ENCODE data around the gene RNF112.

RNF112 gene

DNA sequence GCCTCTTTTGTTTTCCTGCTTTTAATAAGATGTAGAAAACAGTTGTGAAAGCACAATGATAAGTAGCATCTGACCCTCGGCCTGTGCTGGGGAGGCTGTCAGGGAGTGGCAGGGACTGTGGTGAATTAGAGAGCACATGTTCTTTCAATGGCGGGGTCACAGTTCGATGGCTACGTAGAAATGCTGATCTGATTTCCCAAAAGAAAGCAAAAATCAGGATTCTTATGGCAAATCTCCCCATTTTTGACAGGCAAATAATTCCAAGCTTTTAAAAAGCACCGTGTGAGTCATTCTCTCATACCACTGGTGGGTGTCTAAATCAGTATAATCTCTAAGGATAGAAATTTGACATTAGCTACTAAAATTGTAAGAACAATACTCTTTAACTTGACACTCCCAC, 36.9 kb upstream of the RNF112 start:
- DNase-seq (ENCODE audit: low read depth in 3 of 3), result no peak

DNA sequence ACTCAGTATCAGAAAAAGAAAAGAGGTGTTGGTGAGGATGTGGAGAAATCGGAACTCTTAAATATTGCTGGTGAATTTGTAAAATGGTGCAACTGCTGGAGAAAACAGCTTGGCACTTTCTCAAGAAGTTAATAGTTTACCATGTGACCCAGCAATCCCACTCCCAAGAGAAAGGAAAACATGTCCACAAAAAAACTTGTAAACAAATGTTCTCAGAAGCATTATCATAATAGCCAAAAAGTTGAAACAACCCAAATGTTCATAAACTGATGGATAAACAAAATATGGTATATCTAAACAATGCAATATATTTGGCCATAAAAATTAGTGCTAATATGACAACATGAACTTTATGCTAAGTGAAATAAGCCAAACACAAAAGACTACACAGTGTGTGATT, 35.3 kb upstream of the RNF112 start:
- no peak for DNase-seq (ENCODE audit: low read depth in 3 of 3)

DNA sequence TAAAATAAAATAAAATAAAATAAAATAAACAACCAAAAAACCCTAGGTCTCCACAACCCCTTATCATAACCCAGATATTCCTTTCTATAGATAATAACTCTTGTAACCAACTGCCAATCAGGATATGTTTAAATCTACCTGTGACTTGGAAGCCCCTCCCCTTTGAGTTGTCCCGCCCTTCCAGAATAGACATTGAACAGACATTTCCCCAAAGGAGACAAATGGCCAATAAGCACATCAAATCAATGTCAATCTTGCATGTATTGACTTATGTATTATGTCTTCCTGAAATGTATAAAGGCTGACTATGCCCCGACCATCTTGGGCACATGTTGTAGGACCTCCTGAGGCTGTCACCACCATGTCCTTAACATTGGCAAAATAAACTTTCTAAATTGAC, 34.2 kb upstream of the RNF112 start:
- DNase-seq (ENCODE audit: low read depth in 3 of 3), result no peak

DNA sequence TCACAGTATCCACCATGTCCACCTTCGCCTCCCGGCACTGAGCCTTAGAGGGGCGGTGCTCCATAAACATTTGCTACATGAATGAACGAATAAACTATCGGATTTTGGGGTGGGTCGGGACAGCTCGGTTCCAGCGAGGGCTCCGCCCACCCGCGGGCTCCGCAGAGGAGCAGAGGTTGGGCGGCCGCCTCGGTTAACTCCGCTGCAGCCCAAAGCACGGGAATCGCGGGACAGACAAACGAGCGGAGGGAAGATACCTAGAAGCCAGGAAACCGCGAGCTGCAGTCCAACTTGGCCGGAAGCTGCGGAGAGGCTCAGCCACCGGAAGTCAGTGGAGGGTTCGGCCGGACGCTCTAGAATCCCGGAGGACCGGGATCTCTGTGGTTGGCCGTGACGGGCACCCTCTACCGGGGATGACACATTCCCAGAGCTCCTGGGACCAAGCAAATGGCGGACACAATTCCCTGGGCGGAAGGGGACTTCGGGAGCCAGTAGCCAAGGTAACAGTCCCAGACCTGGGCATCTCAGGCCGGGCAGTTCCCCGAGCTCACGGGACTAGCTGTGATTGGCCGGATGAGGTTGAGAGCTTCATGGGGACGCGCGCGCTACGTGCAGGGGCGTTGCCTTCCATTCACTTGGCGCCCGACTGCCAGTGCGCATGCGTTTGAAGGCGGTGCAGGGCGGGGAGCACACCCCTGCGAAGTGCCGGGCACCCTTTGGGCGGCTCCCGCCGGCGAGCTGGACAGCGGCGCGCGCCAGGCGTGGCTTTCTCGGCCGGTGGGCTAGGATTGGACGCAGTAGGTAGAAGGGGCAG, 33.2 kb upstream of the RNF112 start:
- DNase-seq (ENCODE audit: low read depth in 3 of 3), result peak; percentile 91 to 95 (median 93)

DNA sequence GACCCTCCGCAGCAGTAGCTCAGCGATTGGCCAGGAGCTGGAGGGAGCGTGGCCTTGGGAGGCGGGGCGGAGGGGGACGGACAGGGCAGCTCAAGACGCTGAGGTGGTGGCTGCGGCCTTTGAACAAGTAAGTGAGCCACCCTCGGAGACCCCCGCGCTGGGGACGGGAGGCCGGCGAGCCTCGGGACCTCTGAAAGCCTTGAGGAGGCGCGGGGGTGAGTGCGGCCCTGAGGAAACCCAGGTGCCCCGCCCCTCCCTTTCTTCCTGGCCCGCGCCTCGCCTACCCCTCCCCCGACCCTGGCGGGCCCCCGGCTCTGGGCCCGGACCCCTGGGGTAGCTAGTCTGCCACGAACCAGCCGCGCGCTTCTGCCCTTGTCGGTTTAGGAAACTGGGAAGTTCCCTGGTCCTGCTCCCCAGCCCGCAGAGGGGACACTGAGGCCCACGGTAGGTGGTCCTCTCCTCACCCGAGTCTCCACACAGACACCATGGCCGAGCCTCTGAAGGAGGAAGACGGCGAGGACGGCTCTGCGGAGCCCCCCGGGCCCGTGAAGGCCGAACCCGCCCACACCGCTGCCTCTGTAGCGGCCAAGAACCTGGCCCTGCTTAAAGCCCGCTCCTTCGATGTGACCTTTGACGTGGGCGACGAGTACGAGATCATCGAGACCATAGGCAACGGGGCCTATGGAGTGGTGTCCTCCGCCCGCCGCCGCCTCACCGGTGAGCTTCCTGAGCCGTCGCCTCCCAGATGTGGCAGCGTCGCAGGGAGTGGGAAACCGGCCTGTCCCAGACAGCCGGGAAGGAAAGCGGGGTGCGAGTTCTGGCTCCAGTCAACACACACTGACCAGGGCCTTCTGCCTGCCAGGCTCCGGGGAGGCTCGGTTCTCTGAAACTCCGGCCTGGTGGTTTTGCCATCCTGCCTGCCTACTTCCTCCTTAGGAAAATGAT, 32.3 kb upstream of the RNF112 start, which contains the start of gene MAPK7:
MAPK7 (plus strand) TSS at position 83 of the 945 bp plus-strand sequence; CDS start at position 486, 403 bp downstream.
- DNase-seq (ENCODE audit: low read depth in 3 of 3), result no peak

DNA sequence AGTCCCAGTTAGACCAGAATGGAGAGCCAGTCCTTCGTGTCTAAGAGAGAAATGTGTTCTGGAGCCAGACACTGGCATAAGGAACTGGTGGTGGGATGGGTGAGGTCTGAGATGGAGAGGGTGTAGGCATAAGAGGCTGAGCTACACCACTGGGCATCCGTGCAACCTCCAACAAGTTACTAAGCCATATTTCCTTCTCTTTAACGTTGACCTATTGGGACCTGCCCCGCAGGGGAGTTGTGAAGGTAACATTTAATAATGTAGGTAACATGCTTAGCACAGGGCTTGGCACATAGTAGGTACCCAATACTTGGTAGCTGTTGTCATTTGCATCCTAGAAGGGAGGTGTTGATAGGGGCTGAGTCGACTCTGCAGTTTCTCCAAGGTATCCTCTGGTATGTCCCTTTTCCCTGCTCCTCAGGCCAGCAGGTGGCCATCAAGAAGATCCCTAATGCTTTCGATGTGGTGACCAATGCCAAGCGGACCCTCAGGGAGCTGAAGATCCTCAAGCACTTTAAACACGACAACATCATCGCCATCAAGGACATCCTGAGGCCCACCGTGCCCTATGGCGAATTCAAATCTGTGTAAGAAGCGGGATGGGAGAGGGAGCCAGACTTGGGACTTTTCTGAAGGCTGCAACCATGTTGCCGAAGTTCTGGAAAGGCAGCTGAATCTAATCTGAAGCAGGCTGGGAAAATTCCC, 31.5 kb upstream of the RNF112 start:
- no peak for DNase-seq (ENCODE audit: low read depth in 3 of 3)

DNA sequence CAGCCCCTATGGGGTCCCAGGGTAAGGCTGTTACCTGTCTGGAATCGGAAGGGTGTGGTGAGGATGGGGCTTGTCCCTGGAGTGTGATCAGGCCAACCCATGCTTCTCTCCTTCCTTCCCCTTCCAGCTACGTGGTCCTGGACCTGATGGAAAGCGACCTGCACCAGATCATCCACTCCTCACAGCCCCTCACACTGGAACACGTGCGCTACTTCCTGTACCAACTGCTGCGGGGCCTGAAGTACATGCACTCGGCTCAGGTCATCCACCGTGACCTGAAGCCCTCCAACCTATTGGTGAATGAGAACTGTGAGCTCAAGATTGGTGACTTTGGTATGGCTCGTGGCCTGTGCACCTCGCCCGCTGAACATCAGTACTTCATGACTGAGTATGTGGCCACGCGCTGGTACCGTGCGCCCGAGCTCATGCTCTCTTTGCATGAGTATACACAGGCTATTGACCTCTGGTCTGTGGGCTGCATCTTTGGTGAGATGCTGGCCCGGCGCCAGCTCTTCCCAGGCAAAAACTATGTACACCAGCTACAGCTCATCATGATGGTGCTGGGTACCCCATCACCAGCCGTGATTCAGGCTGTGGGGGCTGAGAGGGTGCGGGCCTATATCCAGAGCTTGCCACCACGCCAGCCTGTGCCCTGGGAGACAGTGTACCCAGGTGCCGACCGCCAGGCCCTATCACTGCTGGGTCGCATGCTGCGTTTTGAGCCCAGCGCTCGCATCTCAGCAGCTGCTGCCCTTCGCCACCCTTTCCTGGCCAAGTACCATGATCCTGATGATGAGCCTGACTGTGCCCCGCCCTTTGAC, 30.3 kb upstream of the RNF112 start:
- no peak for DNase-seq (ENCODE audit: low read depth in 3 of 3)

DNA sequence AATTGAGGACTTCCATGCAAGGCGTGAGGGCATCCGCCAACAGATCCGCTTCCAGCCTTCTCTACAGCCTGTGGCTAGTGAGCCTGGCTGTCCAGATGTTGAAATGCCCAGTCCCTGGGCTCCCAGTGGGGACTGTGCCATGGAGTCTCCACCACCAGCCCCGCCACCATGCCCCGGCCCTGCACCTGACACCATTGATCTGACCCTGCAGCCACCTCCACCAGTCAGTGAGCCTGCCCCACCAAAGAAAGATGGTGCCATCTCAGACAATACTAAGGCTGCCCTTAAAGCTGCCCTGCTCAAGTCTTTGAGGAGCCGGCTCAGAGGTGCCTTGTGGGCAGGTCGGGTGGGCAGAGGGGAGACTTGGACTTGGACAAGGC, 29.7 kb upstream of the RNF112 start:
- no peak for DNase-seq (ENCODE audit: low read depth in 3 of 3)

DNA sequence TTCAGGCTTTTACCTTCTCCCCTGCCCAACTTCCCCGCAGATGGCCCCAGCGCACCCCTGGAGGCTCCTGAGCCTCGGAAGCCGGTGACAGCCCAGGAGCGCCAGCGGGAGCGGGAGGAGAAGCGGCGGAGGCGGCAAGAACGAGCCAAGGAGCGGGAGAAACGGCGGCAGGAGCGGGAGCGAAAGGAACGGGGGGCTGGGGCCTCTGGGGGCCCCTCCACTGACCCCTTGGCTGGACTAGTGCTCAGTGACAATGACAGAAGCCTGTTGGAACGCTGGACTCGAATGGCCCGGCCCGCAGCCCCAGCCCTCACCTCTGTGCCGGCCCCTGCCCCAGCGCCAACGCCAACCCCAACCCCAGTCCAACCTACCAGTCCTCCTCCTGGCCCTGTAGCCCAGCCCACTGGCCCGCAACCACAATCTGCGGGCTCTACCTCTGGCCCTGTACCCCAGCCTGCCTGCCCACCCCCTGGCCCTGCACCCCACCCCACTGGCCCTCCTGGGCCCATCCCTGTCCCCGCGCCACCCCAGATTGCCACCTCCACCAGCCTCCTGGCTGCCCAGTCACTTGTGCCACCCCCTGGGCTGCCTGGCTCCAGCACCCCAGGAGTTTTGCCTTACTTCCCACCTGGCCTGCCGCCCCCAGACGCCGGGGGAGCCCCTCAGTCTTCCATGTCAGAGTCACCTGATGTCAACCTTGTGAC, 29.1 kb upstream of the RNF112 start:
- DNase-seq (ENCODE audit: low read depth in 3 of 3), result no peak

DNA sequence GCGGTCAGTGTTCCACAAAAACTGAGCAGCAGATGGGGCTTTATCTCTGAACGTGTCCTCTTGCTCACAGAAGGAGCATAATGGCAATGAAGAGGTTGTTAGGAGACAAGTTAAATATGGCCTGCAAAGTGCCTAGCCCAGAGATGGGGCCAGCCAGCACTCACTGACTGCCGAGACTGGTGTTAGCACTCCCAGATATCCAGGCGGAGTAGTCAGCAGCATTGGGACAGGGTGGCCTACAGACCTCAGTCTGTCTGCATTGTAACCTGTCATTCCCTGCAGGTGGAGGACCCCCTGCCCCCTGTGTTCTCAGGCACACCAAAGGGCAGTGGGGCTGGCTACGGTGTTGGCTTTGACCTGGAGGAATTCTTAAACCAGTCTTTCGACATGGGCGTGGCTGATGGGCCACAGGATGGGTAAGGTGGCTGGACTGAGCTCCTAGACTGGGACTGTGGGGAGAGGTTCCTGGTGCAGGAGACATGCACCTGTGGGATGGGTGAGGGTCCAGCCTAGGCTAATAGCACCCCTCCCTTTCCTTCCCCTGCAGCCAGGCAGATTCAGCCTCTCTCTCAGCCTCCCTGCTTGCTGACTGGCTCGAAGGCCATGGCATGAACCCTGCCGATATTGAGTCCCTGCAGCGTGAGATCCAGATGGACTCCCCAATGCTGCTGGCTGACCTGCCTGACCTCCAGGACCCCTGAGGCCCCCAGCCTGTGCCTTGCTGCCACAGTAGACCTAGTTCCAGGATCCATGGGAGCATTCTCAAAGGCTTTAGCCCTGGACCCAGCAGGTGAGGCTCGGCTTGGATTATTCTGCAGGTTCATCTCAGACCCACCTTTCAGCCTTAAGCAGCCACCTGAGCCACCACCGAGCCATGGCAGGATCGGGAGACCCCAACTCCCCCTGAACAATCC, 28.2 kb upstream of the RNF112 start:
- no peak for DNase-seq (ENCODE audit: low read depth in 3 of 3)

DNA sequence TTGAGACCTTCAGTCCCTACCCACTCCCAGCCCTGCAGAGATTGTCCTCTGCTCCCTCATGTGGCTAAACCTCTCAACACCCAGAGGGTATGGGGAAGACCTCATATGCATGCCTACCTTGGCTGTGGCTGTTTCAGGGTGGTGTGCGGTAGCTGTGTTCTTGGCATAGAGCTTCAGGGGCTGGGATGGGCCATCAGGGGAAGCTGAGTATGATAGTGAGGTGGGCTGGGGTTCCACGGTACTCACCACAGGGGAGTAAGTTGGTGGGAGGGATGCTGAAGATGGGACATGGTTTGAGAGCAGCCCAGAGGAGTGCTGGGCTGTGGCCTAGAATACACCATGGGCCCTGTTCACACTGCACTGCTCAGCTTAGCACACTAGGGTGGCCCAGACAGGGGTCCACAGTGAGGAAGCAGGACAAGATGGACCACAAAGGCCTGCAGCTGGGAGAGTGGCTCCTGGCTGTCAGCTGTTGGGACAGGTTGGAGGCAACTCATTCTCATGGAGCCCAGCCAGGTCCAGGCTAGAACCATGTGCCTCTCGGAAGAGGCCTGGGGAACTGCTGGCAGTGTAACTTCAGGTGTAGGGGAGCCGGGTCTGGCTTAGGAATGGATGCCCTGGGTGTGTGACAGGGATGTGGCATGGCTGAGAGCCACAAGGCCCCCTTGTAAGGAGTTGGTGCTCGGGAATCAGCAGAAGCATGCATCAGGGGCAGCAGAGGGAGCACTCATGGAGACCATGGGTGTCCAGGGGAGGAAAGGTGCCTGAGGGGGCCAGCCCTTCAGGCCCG, 27.2 kb upstream of the RNF112 start:
- DNase-seq (ENCODE audit: low read depth in 3 of 3), result no peak

DNA sequence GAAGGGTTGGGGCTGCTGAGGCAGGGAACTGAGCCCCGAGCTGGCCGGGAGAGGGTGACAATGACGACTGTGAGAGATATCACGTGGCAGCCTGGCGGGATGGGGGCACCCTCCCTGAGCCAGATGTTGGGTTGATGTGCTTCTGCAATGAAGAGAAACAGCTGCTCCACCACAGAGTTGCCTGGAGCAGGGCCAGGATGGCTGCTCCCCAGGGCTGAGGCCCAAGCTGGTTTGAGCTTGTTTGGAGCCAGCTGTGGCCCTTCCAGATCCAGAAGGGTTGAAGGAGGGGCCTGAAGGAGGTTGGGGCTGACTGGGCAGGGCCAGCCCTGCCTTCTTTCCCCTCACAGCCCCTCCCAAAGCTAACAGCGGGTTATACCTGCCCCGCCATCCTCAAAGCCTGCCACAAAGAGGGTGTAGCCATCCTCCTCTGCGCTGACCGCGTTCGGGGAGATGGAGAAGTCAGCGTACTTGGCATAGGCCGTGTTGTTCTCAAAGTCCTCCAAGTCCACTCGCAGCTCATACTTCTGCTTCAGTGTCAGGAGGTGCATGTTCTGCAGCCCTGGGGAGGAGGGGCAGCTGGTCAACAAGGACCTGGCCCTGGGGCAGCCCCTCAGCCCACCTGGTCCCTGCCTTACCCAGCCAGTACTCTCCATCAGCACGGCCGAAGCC, 26.2 kb upstream of the RNF112 start:
- DNase-seq (ENCODE audit: low read depth in 3 of 3), result no peak

DNA sequence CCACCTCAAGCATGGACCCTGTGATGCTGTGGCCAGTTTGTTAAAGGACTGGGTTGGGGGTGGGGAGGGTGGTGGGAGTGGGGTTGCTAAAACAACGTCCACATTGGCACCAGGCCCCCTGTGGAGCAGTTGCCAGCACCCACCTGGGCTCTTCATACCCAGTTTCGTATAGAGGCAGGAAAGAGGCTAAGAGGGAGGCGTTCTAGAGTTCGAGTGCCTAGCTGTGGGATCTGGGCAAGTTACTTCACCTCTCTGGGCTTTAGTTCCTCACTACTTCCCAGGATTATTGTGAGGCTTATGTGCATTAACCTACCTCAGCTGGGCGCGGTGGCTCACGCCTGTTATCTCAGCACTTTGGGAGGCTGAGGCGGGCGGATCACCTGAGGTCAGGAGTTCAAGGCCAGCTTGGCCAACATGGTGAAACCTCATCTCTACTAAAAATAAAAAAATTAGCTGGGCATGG, 25.5 kb upstream of the RNF112 start:
- no peak for DNase-seq (ENCODE audit: low read depth in 3 of 3)

DNA sequence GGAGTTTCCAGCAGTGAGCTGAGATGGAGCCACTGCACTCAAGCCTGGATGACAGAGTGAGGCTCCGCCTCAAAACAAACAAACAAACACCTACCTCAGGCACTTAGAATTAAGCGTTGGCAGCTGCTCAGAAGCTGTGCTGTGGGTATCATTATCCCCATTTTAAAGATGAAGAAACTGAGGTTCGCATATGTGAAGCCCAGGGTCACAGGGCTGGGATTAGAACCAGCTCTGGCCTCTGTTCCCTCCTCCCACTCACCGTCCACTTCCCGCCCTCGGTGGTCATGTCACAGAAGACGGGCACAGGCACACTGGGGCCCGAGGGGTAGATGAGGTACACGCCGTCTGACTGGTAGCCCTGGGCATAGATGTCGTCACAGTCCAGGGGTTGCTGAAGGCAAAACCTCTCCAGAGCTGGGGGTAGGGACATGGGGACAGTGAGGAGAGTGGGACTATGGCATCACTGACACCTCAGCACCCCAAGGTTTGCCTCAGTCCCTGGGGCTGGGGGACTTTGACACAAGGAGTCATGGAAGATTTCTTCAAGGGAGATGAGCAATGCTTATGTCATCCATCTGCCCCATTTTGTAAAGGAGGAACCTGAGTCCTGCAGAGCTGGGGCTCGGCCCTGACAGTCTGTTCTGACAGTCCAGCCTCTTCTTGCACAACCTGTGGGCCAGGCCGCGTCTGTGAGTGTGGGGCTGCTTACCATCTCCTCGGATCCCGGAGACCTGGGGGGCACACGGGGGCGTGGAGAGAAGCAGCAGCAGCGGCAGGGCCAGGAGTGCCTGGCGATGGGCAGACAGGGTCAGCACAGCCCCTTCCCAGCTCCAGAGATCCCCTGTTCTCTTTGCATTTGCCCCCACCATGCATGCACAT, 24.7 kb upstream of the RNF112 start:
- no peak for DNase-seq (ENCODE audit: low read depth in 3 of 3)

DNA sequence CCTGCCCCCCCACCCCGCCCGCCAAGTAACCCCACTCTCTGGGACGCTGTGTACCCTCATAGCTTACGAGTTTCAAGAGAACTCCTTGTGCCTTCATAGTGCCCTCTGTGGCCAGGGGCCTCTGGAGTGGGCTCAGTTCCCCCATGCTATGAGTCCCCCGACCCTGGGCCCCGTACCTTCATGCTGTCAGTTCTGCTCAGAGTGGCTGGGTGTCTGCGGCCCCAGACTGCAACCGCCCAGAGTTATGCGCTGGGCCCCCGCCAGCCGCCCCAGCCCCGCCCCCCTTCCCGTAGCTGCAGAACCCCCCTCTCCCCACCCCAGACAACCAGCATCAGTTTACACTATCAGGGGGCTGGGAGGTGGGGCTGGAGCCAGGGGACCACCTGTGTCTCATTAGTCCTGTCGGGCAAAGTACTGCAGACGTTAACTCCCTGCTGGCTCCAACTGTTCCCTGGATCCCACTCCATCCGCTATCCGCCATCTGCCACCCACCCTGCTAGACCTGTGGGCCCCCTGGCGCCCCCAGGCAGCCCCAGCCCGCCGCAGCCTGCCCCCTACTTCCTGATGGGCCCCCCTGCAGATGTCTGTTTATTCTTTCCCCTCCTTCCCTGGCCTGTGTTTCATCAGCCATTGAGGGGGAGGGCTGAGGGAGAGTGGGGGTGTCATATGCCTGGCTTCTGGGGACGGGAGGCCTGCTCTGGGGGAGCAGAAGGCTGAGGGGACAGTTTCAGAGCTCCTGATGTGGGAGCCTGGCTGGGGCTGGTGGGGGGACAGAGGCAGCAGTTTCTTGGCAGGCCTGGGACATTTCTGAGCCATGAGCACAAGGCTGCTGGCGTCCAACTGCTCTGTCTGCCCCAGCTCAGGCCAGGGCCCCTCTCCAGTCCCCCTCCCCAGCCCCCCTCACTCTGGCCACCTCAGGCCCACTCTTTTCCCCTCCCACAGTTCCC, 23.8 kb upstream of the RNF112 start, which contains the start of gene MFAP4:
MFAP4 (minus strand) TSS at position 217 of the 947 bp plus-strand sequence; CDS start at position 182, 35 bp downstream.
- DNase-seq (ENCODE audit: low read depth in 3 of 3), result no peak
